HS-5 (cell line): ENCODE data around the gene B4GALT2.

ENCODE experiments used
- DNase-seq: peaks from one replicate; pipeline ENCODE4 v3.0.0-alpha.2; 2012; ENCODE audit warnings: low read depth

B4GALT2 gene

DNA sequence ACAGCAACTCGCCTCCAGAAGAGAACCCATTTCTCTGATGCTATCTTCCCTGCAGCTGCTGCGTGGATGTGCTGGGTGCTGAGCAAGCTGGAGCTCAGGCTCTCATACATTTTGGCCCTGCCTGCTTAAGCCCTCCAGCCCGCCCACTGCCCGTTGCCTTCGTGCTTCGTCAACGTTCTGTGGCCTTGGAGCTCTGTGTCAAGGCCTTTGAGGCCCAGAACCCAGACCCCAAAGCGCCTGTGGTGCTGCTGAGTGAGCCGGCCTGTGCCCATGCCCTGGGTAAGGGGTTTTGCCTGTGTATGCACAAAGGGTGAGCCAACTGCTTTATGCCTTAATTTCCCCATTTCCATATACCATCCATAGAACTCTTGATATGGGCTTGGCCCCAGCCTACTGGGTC, 8.1 kb upstream of the B4GALT2 start:
- no peak for DNase-seq

DNA sequence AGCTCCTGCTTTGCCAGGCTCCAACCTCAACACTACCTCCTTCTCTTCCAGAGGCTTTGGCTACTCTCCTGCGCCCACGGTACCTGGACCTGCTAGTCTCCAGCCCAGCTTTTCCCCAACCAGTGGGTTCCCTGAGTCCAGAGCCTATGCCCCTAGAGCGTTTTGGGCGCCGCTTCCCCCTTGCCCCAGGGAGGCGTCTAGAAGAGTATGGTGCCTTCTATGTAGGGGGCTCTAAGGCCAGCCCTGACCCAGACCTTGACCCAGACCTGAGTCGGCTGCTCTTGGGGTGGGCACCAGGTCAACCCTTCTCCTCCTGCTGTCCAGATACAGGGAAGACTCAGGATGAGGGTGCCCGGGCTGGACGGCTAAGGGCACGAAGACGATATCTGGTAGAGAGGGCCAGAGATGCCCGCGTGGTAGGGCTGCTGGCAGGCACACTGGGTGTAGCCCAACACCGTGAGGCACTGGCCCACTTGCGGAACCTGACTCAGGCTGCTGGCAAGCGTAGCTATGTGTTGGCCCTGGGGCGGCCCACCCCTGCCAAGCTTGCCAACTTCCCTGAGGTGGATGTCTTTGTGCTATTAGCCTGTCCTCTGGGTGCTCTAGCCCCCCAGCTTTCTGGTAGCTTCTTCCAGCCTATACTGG, 7.6 kb upstream of the B4GALT2 start:
- DNase-seq, result no peak

DNA sequence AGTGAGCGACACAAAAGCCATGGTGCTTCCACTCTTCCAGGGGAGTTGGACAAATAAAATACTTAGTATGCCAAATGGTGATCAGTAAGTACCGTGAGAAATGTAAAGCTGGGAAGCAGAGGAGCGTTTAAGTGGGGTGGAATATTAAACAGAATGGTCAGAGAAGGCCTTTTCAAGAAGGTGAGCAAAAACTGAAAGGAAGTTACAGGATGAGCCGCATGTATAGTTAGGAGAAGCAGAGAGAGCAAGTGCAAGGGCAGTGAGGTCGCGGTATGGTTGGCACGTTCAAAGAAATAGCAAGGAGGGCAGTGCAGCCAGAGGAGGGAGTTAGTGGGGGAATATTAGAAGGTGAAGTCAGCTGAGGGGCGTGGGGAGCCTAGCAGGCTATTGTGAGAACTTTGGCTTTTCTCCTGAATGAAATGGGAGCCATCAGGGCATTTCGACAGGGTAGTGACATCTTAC, 5.0 kb upstream of the B4GALT2 start:
- no peak for DNase-seq

DNA sequence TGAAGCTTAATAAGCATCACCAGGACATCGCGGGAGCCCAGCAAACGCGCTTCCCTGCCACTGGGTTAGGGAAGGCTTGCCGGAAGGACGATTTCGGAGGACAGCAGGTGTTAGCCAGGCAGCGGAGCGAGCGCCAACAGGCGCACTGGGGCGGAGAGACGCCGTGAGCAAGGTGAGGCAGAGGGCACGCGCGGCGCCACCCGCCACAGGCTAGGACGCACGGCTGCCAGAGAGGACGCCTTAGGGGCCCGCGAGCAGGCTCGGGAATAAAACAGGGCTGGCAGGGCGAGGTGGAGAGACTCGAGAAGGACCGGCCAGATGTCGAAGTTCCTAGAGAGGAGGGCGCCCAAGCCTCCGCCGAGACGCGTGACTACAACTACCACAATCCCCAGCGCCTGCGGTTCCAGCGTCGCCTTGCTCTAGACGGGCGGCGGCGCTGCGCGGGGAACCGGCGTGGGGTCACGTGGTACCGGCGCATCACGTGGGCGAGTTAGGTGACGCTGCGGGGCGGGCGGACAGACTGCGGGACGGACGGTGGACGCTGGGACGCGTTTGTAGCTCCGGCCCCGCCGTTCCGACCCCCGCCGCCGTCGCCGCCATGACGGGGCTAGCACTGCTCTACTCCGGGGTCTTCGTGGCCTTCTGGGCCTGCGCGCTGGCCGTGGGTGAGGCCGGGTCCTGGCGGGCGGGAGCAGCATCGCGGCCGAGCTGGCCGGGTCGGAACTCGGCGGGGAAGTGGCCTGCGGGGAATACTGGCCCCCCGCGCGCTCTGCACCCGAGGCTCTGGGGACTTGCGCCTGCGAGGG, 4.4 kb upstream of the B4GALT2 start, which contains the start of gene ATP6V0B:
TSS of gene ATP6V0B (plus strand) at position 518 of the 806 bp plus-strand sequence. CDS start at position 599, 81 bp downstream.
- DNase-seq, result peak; percentile 69

DNA sequence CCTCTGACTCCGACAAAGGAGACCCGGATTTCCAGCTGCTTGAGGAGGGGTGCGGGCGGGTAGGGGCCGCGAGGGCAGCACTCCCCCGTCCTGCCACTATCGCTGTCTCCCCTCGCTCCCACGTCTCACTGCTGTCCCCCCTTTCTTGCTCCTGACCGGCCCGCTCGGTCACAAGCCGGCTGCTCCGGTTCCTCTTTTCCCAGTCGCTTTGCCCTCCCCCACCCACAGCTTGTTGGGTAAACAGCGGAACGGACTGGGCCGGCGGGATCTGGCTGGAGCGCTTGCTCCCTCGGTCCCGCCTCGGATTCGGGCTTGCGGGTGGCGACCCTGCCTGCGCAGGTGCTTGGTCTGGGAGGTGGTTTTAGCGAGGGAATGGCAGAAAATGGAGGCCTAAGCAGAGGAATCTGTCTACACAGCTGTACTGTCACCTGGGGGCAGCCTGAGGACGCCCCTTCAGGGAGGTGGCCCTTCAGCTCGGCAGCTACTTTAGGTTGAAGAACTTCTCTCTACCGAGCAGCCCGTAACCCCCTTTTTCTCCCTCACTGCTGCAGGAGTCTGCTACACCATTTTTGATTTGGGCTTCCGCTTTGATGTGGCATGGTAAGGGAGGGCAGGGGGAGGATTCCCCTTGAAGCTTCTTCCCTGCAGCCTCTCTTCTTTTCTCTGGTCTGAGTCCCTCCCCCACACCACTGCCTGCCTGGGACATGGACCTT, 3.6 kb upstream of the B4GALT2 start:
- DNase-seq, result no peak

DNA sequence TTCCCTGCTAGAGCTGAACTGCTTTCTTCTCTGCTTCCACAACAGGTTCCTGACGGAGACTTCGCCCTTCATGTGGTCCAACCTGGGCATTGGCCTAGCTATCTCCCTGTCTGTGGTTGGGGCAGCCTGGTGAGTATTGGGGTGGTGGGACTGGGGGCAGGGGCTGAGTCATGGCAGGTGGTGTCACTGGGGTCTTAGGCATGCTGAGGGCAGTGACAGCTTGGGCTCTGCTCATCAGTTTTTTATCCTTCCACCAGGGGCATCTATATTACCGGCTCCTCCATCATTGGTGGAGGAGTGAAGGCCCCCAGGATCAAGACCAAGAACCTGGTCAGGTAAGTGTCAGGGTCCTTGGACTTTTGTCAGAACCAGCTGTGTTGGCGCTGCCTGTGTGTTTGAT, 3.0 kb upstream of the B4GALT2 start:
- DNase-seq, result no peak

DNA sequence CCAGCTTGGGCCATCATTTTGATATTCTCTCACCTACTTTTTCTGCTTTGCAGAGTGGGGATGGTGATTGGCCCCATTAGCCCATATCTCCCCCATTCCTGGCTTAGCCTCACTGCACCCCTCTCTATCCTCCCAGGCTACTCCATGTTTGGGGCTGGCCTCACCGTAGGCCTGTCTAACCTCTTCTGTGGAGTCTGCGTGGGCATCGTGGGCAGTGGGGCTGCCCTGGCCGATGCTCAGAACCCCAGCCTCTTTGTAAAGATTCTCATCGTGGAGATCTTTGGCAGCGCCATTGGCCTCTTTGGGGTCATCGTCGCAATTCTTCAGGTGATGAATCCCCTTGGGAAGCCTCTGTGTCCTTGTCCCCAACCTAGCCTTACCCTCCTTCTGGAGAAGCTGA, 2.1 kb upstream of the B4GALT2 start:
- no peak for DNase-seq

DNA sequence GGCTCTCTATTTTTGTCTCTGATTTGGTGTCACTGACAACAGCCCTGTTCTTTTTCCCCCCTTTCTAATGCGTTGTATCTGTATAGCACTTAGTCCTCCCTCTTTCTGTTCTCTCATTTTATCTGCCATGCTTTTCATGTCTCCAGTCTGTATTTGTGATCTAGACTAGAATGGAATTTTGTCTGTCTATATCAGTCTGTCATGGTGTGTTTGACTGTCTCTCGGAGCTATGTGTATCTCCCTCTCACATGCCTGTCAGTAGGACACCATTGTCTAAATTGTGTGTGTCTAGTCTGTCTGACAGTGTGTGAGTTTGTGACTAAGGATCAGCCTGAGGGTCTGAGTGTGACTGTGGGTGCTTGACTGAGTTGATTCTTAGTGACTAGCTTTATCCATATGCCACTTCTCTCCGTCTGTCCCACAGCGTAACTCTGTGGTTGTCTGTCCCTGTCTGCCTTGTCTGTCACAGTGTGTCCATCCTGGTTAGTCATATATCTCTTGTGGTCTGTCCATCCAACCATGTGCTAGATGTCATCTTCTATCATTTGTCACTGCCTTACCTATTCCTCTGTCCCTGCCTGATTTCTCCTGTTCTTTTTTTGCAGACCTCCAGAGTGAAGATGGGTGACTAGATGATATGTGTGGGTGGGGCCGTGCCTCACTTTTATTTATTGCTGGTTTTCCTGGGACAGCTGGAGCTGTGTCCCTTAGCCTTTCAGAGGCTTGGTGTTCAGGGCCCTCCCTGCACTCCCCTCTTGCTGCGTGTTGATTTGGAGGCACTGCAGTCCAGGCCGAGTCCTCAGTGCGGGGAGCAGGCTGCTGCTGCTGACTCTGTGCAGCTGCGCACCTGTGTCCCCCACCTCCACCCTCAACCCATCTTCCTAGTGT, 1.4 kb upstream of the B4GALT2 start:
- DNase-seq, result no peak

DNA sequence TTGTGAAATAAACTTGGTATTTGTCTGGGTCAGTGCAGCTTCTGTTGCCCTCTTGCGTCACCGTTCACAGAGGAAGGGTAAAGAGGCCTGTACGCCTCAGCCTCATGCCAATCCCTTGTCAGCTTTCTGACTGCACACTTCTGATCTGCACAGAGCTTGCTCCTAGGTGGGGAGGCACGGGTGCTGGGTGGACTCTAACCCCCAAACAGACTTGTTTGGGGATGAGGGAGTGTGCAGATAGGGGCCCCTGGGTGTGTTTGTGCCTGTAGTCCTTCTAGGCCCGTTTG, 803 bp upstream of the B4GALT2 start:
- DNase-seq, result no peak

DNA sequence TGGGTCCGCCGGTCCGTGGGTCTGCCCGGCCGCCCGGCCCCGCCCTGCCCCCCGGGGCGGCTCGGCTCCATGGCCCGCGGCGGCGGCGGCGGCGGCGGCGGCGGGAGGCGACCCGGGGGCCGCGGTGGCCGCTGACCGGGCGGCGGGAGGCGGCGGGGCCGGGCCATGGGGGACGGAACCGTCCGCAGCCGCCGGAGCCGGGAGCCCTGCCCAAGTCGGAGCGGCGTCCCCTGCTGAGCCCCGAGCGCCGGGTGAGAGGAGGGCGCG, 184 bp downstream of the B4GALT2 start:
- DNase-seq, result no peak

DNA sequence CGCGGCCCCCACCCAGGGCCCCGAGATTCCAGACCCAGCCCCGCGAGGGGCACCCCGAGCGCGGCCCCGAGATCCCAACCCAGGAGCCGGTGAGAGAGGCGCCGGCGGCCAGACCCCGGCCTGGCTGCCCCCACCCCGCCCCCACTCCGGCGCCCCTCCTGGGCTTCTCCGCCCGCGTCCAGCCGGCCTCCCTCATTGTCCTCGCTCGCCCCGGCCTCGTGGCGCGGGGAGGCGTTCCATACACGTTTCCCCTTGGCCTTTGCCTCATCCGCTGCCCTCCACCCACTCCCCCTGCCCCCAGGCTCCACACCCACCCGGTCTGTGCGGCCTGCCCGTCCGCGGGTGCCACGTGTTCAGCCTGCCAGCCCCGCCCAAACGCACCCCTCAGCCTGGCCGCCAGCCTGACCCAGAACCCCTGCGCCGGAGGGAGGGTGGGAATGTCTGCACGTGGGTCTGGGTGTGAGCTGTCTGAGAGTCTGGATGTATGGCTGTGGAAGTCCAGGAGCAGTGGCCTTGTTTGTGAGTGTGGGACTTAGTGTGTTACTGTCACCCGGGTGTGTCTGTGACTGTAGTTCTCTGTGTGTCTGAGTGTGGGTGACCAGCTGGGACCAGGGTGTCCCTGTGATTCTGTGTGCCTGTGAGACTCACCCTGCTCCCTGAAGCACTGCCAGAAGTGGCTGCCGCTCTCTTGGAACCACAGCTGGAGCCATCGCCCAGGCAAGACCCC, 681 bp downstream of the B4GALT2 start:
- DNase-seq, result no peak

DNA sequence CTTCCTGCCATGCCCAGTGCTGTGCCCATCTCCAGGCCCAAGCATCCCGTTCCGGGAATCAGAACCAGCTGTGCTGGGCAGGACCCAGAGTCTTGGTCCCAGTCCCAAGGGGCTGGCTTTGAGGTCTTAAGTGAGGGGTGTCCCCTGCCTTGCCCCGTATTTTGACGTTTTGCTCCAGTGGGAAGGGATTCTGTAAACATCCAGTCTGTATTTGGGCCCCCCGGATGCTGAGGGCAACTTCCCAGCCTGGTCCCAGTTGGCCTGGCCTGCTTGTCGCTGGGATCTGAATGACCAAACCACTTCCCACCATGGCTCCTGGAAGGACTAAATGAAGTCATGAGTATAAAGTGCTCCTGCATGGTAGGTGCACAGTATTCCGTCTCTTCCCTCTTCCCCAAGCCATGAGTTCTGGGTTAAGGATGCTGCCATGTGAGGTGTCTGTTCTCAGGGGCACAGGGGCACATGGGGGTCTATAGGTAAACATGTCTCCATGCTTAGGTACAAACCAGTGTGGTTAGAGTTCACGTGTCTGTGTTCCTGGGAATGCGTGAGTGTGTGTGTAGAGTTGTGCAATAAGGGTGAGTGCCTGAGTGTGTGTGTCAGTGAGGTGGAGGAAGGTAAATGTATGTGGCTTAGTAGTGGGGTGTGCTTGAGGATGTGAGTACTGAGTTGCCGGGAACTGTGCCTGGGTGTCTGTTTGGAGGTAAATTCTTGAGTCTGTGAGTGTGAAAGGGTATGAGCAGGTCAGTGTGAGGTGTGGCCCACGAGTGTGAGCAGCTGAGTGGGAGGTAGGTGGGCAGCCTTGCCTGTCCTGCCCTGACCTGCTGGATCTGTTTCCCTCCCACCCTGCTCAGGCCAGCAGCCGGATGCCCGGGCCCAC, 1.5 kb downstream of the B4GALT2 start:
- no peak for DNase-seq

DNA sequence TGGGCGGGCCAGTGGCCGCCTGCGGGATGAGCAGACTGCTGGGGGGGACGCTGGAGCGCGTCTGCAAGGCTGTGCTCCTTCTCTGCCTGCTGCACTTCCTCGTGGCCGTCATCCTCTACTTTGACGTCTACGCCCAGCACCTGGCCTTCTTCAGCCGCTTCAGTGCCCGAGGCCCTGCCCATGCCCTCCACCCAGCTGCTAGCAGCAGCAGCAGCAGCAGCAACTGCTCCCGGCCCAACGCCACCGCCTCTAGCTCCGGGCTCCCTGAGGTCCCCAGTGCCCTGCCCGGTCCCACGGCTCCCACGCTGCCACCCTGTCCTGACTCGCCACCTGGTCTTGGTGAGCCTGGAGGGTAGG, 2.1 kb downstream of the B4GALT2 start:
- no peak for DNase-seq

DNA sequence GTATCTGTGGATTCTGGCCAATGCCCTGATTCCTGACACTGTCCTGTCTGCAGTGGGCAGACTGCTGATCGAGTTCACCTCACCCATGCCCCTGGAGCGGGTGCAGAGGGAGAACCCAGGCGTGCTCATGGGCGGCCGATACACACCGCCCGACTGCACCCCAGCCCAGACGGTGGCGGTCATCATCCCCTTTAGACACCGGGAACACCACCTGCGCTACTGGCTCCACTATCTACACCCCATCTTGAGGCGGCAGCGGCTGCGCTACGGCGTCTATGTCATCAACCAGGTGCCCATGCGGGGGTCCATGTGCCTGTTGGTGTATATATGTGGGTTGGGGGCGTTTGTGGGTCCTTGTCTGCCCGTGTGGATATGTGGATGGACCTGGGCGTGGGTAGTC, 2.6 kb downstream of the B4GALT2 start:
- no peak for DNase-seq

DNA sequence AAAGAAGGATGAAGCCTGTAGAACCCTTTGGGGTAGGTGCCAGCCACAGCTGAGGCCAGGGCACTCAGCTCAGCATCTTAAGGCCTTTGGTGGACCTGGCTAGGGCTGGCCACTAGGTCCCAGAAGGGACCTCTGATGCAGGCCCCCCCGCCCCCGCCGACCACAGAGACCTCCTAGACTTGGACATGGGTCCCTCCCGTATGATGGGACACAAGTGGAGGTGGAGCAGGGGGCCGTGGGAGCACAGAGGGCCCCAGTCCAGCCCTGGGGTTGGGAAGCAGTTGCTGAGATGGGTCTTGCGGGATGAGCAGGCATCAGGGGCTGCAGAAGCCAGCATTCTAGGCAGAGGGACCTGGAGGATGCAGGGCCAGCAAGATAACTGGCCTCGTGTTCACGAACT, 3.2 kb downstream of the B4GALT2 start:
- DNase-seq, result no peak

DNA sequence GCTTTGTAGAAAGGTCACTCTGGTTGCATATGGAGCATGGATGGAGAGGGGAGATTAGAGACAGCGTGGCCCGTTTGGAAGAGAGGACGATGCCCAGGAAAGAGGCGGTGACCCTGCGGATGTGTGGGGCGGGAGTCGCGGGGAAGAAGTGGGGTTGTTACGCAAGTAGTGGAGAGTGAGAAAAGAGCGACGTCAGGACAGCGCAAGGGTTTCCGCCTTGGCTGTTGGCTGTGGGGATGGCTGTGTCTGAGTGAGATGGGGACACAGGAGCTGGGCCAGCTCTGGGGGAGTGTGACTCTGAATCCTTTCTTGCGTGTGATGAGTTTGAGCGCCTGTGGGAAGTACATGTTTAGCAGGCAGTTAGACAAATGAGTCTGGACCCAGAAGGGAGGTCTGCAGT, 3.8 kb downstream of the B4GALT2 start:
- no peak for DNase-seq

DNA sequence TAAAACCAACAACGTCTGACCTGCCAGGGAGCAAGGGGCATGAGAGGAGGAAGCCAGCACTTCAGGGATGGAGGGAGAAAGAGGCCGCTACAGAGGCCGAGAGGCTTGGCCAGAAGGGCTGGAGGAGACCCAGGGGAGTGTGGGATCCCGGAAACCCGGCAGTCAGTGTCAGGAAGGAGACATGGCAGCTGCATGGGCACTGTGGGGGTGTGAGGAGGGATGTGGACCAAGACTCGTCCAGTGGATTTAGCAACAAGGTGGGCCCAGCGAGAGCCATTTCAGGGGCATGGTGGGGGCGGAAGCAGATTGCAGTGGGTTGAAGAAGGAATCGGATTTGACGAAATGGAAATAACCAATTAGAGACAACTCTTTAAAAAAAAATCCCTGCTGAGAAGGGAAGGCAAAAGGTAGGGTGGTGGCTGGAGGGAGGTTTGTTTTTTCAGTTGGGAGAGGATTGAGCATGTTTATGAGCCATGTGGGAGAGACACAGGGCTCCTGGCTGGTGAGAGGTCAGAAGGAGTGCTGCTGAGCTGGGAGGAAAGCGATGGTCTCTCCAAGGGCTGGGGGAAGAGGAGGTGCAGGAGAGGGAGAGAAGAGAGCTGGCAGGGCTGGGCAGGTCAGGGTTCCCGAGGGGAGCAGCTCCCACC, 4.4 kb downstream of the B4GALT2 start:
- no peak for DNase-seq

DNA sequence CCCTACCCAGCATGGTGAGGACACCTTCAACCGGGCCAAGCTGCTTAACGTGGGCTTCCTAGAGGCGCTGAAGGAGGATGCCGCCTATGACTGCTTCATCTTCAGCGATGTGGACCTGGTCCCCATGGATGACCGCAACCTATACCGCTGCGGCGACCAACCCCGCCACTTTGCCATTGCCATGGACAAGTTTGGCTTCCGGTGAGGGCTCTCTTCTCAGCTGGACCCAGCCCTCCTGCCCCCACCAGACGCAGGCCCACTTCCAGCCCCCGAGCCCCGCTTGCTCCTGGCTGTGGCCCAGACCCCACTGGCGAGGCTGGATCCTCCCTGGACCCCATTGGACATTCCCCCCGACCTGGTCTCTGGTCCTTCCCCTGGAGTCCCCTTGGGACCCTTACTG, 5.8 kb downstream of the B4GALT2 start:
- DNase-seq, result no peak

DNA sequence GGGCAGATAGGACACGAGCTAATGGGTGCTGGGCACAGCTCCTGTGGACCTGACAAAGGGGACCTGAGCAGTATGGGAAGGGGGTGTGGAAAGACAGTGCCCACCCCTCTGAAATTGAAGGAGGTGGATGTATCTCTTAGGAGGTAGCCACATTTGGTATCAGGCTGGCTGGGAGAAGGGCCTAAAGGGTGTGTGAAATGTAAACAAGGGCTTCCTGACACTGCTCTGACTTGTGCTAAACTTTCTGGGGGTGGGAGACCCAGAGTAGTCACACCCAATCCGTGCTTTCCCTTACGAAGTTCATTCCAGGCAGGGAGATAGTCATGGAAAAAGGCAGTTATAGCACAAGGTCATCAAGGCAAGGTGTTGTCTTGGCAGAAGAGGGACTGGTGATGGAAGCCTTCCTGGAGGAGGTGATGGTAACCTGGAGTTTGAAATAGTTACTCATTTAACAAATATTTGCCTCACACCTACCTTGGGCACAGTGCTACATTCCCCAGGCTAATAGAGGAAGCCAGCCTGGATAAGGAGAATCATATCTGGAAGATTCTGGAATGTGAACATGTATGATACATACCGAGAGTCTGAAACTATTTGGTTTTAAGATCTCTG, 7.1 kb downstream of the B4GALT2 start:
- no peak for DNase-seq

DNA sequence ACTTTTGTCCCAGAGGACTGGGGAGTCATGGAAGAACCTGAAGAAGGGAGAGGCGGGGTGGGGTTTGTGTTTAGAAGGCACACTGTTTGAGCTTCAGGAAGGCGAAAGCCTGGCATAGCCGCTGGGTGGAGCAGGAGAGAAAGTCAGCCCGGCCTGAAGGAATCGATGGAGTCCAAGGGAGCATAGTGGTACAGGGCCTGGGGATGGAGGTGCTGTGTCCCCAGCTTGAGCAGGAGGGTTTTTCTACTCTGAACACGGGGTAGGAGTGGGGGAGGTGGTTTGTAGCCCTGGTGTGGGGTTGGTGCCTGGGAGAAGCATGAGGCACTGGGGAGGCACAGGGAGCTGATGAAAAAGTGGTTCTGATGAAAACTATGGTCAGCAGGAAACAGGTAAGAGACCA, 7.7 kb downstream of the B4GALT2 start:
- no peak for DNase-seq
